Cardiac fibroblast (primary cell): ENCODE measurements around the gene CCSAP.
A peak's percentile ranks its signal among the peaks of the same experiment; 100 is the strongest.

ENCODE experiments used
- DNase-seq, 2 donors: peaks; one replicate each; pipeline versions ENCODE4 v3.0.0 to v3.0.0-alpha.2; 2010; ENCODE audit warnings: low read depth in 2 of 2
- H3K4me3 ChIP-seq, 2 donors: replicated peaks in 1 of 2; 1 replicate in 1 of 2; 2 replicates in 1 of 2; pipeline ENCODE4 v1.5.1; 2011; ENCODE audit warnings: low read depth in 2 of 2, low read length in 2 of 2, mild to moderate bottlenecking in 2 of 2, moderate library complexity in 1 of 2
- CTCF ChIP-seq: IDR thresholded peaks from one replicate; pipeline ENCODE4 v1.5.1; 2011; ENCODE audit warnings: low read depth, mild to moderate bottlenecking, low read length, inconsistent platforms

The CCSAP gene

GRCh38 chr1:229342656-229343569 lies at the start of gene CCSAP:
Gene CCSAP, minus strand, starts transcription at chr1:229343047. Its CDS starts 582 bp downstream, at chr1:229342465.
- peak; percentile 39 to 41 for DNase-seq
- peak within 1 kb of the TSS; percentile 67 to 85 for H3K4me3 ChIP-seq
- TF ChIP-seq CTCF = no peak

GRCh38 chr1:229390130-229390529 lies 47.3 kb upstream of the CCSAP start:
- DNase-seq = no peak
- TF ChIP-seq CTCF = no peak
- no peak overlapping the region for H3K4me3 ChIP-seq

- no peak overlapping the region for H3K4me3 ChIP-seq
- peak in 1 of 2 donors; percentile 80 for DNase-seq
- TF ChIP-seq CTCF = no peak
Measured at GRCh38 chr1:229388897-229389580, 46.2 kb upstream of the CCSAP start.

GRCh38 chr1:229385853-229386456 lies 43.1 kb upstream of the CCSAP start:
- H3K4me3 ChIP-seq = no peak overlapping the region

GRCh38 chr1:229384822-229385221 lies 42.0 kb upstream of the CCSAP start:
- no peak overlapping the region for H3K4me3 ChIP-seq
- DNase-seq = no peak
- no peak for TF ChIP-seq CTCF

More at GRCh38 chr1:229385853-229386456, 43.1 kb upstream of the CCSAP start:
- TF ChIP-seq CTCF = no peak
- no peak for DNase-seq

GRCh38 chr1:229383961-229384360 lies 41.1 kb upstream of the CCSAP start:
- no peak for TF ChIP-seq CTCF
- no peak for DNase-seq

More at GRCh38 chr1:229383961-229384360, 41.1 kb upstream of the CCSAP start:
- no peak overlapping the region for H3K4me3 ChIP-seq
